NK-92 (cell line): Measurements from ENCODE around the gene CTNNB1.

Experiments
- DNase-seq: peaks from one replicate; lab custom pipeline; 2025; ENCODE audit not compliant: unreplicated experiment; lab: John Stamatoyannopoulos, UW

CTNNB1 gene

DNA sequence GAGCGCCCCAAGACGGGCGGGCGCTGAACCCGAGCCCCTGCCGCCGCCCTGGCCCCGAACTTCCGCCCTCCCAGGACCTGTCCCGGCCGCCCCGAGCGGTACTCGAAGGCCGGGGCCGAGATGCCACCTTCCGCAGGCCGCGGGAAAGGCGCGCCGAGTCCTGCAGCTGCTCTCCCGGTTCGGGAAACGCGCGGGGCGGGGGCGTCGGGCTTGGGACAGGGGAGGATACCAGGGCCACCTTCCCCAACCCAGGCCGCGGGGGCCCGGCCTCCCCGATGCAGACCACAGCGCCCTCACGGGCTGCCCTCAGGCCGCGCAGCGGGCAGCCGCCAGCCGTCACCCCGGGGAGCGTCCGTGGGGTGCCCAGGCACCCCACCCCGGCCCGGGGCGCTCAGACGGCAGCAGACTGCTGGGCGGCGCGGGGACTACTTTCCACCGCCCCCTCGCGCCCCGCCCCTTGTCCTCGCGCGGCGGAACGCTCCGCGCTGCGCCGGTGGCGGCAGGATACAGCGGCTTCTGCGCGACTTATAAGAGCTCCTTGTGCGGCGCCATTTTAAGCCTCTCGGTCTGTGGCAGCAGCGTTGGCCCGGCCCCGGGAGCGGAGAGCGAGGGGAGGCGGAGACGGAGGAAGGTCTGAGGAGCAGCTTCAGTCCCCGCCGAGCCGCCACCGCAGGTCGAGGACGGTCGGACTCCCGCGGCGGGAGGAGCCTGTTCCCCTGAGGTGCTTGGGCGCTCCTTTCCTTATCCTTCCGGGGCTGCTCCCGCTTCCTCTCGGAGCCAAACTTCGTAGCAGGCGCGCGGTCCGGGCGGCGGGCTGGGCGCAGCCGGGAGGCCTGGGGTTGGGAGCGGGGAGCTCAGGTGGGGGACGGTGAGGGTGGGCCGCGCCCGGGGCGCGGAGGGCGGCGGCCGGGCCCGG lies at the start of gene CTNNB1:
CTNNB1 (plus strand) TSS at position 556 of the 916 bp plus-strand sequence. CDS start 24,564 bp downstream, outside the sequence.
- peak; percentile 34 for DNase-seq

DNA sequence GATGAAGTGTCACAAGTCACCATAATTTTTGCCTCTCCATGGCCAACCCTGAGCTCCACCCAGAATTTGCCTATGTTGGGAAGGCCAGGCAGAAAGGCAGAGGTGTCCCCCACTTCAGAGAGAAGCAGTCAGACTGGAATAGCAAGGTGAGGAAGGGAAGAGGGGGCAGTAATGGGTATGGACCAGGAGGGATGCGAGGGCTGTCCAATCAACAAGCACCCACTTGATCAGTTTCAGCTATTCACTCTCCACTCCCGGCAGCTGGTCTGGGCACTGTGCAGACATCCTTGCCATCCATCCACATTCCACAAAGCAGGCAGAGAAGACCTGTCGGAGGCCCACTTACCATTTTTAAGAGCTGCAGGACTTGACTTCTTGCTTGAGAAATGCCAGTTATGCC lies 43.5 kb upstream of the CTNNB1 start:
- no peak for DNase-seq

DNA sequence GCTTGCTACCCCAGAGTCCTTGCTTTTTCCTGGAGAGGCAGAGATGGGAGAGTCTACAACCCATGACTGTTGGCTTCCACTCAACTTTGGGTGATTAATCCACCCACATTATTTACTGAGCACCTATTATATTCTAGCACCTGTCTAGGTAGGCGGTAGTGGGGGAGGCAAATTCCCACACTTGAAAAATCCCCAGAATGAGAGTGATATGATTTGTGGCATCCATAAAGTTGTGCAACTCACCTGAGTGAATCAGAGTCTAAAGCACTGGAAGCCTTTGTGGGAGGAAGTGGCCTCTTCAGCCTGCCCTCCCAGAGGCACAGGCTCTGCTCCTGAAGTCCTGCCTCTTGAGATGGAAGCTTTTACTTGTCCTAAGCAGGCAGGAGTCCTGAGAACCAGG lies 40.4 kb upstream of the CTNNB1 start:
- no peak for DNase-seq

DNA sequence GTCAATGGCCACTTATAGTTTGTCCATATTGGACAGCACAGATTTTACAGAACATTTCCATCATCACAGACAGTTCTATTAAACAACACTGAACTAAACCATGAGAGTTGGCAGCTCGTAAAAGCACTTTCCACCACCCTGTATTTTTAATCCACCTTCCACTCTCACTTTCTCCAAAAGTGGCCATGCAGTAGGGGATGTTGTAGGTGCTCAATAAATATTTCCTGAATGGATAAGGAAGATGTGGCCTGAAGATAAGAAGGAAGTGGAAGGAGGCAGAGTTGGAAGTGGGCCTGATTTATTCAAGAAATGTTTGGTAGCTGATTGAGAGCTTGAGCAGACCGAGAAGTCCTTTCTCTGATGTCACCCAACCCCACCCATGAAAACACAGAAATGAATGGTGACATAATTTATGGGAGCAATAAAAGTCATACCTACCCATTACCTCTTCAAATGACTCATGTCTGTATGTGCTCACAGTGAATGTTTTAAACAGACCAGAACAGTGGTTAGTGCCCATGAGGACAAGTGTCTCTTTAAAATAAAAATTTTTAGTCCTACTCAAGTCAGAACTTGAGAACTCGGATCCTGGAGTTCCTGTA lies 39.6 kb upstream of the CTNNB1 start:
- DNase-seq, result no peak

DNA sequence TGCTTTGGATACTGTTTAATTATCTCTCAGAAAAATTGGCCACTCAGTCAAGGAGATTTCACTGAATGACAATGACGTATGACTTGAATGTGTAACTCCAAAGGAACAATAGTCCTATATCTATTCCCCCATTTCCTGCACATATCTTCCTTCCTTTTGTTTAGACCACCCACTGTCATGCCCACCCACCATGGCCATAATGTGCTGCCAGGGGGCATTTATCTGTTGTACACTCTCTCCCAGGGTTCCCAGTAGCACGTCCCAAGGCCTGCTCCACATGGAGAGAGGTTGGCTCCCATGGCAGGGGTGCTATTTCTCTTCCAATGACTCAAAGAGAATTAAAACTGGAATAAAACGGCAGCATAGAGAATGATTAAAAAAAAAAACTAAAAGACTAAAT lies 36.8 kb upstream of the CTNNB1 start:
- DNase-seq, result no peak

DNA sequence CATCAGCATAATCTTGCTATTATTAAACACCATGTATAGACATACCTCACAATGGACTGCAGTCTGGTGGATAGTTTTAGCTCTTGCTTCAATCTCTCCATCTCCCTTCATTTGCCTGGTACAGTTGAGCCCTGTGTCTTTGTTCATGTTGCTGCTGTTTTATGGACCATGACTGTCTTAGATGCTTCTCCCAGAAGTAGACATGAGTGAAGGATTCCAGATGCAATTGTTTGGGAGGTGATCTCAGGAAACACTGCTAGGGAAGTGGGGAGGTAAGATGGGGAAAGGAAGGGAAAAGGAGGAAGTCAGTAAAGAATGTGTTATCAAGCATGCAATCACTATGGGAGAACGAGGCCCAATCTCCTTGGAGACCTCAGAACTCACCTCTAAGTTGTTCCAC lies 36.3 kb upstream of the CTNNB1 start:
- no peak for DNase-seq

DNA sequence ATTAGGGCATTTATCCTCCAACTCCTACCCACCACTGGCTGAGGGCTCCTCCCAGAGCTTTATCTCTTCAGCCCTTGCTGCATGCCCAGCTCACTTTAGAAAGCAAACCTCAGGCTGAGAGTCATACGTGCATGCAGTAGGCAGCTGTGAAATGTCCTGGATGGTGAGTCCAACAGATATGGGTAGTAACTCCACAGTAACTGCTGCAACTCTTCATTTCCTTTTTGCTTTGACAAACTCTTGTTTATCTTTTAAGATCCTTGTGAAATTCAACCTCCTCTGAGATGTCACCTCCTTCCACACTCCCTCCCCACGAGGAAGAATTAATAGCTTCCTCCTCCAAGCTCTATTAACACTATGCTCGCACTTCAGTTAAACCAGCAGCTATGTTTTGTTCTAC lies 35.9 kb upstream of the CTNNB1 start:
- no peak for DNase-seq

DNA sequence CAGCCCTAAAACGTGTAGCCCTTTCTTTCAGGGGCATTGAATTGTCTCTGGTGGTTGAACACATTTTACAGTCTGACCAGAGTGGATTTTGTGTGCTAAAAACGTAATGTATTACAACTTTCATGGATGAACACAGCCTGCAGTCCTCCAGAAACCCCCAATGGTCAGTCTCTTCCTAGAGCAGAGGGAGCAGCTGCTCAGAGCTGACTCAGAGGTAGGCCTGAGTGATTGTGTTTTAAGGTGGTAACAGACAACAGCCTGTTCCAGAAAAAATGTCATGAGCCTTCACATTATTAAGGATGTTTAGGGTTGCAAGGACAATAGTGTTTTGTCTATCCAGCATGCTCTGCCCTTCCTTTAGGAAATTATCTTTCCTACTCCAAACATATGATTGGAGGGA lies 34.5 kb upstream of the CTNNB1 start:
- DNase-seq, result no peak

DNA sequence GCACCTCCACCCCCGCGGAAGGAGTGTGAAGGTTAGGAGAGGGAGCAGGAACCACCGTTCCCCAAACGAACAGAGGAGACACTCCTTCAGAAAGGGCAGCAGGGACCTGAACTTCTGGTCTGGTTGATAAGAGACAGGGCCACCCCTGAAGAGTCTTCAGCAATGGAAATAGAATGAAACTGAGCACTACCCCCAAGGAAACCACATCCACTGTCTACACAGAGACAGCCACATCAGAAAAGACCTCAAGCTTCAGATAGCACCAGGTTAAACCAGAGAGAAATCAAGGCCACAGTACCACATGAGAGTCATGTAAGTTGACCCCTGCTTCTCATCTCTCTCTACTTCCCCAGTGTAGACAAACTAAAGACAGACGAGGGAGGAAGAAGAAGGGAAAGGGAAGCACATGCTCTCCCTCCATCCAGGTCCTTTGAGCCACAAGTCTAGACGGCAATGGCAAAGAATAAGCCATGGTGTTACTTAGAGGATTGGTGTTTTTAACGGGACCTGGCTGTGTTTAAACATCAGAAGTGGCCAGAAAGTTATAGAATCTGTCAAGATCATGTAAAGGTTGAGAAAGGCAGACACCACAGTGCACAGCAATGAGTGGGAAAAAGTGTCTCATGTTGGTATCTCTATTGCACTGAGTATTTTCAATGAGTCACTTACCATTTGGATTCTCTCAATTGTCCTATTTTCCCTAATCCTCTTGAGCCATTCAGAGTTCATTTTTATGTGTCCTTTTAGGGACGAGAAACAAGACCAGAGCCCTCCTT lies 31.4 kb upstream of the CTNNB1 start:
- no peak for DNase-seq

DNA sequence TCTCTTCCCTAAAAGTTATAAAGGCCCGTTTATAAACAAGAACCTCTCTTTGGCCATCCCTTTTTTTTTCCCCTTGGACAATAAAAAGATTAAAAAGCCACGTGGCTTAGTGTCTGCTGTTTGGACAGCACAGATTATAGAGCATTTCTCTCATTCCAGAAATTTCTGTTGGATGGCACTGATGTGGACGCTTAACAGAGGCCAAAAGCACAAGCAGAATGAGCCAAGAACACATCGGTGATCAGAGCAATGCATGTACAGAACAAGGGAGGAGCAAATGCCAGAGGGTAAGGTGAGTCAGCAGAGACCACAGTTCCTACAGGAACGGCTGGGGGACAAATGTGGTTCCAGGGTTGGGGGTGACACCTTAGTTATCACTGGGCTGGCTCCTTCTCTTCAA lies 30.3 kb upstream of the CTNNB1 start:
- no peak for DNase-seq

DNA sequence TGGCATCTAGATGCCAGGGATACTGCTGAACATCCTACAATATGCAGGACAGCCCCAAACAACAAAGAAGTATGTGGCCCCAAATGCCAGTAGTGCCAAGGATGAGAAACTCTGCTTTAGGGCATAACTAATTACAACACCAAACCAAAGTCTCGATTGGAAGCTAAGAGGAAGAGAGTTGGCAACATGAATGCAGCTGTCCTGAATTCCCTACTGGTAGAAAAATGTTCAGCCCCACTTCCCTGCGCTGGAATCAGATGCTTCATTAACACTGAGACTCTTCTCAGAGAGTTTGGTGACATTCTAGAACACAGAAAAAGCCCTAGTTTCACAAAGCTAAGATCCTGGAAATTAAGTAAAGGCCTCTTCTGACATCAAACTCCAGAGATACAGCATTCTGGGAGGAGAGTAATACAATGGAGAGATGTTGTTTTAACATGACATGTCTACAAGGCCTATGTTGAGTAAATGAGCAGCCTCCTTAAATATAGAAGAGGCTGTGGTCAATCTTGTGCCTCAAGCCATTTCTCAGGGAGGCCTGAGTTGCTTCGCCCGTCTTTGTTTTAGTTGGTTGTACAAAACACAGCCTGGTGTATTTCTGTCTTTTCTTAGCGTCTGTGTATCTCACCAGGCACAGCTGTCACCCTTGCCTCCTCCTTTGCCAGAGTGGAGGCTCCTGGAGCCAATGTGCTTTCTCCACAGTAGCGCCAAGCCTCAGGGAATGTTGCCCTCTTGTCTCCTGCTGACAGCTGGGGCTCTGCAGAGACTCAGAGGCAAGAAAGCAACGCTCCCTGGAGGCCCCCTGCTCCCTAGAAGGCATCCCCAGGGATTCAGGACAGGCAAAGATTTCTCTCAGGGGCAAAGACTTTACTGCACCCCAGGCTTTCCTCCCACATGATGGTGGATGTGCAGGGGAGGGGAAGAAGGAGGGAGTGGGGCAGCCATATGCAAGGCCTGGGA lies 25.1 kb upstream of the CTNNB1 start:
- no peak for DNase-seq

DNA sequence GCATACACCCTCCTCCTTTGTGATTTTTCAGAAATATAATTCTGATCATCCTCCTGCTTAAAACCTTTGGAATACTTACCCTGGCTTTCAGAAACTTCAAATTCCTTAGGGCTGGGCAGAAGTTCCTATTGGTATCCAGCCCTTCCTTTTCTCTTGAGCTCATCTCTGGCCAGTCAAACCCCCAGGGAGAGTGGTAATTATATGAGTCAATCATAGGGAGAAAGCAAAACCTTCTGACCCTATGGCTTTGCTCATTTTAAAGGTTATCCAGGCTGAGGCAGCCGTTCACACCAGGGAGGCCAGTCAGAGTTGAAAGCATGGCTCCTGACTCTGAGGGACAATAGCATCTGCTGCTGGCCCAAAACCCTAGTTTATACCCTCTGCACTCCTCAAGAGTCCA lies 23.9 kb upstream of the CTNNB1 start:
- no peak for DNase-seq

DNA sequence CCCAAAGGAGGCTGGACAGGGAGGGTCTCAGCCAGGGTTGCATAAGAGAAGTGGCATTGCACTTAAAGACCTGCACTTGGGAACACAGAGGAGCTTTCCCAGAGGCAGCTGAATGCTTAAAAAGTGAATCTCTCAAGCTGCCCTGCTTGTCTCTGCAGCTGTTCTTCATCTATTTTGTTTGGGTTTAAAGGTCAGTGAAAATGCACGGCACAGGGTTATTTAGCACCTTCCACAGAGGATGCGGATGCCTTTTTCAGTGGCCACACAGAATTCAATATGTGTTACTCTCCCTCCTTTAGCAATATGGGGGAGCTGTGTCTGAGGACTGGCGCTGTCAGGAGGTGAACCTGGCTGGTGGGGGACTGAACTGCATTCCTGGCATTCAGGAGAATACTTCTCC lies 22.7 kb upstream of the CTNNB1 start:
- no peak for DNase-seq

DNA sequence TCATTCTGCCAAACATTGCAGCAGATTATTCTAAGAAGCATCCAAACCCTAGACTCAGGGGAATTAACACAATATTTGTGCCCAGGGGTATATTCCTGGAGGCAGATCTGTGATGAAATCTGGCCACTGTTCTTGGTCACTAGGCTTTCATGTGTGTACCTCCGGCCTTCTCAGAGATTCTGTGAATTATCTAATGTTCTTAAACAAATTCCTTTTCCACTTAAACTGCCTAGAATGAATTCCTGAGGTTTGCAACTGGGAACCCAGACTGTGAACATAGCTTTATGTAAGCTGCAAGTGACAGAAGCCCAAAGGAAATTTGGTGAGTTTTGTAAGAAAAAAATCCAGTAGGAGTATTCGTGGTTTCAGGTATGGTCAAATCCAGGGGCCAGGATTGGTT lies 20.7 kb upstream of the CTNNB1 start:
- no peak for DNase-seq

DNA sequence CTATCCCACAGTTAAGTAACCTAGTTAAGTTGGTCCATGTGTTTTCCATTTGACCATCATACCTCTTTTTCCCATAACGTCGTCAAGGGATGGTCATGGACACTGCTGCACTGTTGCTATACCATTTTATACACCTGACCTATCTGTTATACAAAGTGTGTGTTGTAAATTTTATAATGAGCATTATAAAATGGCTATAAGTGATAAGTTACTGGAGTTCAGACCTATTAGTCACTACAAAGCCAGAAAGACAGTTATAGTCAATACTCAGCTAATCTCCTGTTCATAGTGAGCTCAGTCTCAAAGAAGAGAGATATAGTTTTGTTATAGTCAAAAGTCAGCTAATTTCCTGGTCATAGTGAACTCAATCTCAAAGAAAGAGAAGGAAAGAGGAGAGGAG lies 18.9 kb upstream of the CTNNB1 start:
- DNase-seq, result no peak

DNA sequence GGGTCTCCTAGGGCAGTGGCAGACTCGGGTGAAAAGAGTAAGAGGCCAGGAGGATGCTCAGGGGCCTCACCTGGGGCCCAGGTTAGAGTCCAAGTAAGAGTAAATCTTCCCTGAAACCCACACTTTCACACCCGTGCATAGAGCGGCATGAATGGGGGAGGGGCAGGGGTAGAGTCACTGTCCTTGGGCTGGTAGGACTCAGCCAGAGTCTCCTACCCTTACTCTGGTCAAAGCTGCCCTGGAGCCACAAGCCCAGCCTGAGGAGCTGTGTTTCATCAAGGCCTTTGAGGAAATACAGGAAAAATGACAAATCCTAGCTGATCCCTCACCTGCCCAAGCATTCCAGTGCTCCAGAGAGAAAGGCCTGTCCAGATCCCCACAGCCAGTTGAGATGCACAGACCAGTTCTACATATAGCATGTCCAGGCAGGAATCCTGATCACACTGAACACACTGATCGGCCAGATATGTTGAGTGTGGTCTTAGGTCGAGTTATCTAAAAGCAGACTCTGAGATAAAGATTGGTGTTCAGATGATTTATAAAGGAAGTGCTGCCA lies 16.7 kb upstream of the CTNNB1 start:
- no peak for DNase-seq

DNA sequence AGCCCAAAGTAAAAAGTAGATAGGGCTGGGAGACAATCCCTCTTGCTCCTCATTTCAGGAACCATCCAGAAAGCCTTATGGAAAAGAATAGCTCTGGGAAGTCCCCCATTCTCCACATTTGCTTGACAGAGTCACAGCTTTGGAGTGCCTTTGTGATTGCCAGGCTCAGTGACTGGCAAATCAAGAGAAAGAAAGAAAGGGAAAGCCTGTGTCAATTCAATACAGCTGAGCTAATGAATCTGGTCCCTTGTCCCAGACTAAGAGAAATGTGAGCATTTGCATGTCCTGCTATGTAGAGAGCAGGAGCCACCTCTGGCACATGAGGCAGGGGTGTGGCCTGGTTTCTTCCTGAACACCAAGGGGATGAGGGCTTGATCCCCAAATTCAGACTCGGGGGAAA lies 14.9 kb upstream of the CTNNB1 start:
- no peak for DNase-seq

DNA sequence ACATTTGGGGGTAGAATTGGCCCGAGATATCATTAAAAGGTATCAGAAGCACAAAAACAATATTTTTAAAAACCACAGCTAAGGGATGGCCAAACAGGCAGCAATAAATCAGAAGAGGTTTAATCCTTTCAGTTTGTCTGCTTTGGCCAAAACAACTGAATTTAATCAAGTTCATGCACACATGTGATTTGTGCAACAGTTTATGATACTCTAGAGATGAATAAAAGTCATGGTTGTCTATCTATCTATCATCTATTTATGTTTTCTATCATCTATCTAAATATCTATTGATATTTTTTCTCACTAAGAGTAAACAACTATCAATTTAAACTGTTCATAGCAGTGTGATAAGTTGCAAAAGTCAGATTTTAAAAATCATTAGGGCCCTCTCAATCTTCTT lies 13.0 kb upstream of the CTNNB1 start:
- no peak for DNase-seq

DNA sequence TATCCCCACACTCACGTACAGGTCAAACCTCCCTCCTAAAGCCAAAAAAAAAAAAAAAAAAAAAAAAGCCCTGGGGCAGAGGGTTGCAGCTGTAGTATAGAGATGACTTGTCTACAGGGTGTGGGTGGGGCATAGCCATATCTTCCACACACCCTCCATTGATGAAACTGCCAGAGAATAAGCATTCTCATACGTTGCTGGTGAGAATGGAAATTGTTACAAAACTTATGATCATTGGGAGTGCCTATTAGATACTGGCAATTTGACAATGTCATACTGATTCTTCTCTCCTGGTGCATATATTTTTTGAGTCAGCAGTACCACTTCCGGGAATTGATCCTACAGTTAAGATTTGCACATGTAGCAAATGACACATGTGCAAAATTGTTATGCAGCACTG lies 11.0 kb upstream of the CTNNB1 start:
- no peak for DNase-seq

DNA sequence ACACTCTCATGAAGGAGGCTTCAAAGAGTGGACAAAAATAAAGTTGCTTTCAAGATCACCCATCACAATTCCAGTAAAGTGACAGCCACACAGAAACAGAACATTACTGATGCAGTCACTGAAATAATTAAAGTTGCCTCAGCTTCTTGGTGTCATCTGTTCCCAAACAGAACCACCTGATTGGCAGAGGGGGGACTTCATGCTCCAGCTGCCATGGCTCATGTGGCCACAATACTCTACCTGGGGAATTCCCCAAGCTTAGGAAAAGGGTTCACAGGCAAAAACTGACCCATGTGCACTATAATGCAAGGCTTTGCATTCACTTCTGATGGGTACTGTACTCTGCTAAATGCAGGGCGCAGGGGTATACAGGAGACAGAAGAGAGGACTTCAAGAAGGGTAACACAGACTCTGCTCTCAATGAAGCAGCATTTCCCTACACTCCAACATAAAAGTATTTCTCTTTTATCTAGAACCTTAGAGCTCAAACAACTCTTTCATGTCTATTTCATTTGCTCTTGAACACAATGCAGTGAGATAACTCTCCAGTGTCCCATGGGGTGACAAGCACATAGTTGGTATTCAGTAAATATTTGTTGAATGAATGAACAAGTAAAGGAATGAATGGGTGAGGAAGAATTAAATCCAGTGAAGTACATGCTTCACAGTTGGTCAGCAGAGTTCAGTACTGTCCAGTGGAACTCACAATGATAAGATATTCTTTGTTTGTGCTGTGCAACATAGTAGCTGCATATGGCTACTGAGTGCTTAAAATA lies 8.6 kb upstream of the CTNNB1 start:
- DNase-seq, result no peak
